Endothelial cell of umbilical vein (primary cell): ENCODE measurements around the gene METTL25. TPM values are rescaled to one million over a fixed set of nuclear protein-coding genes. Genes with fewer than 3 reads are reported as not detected.

Source experiments
- BruUV-seq: library from RNA; stranded (reverse); fragments of 400-500 nt; replicated peaks from 2 replicates; lab custom pipeline; 2021; lab: Mats Ljungman, UMichigan
- CTCF ChIA-PET: fragments of 300-600, 350-600 bp; sonication (Branson Sonifier 250); formaldehyde crosslinking; loops from one replicate; lab custom pipeline; 2021; ENCODE audit warnings: antibody characterized with exemption, inconsistent platforms; lab: Charles Lee
- POLR2A ChIA-PET: fragments of 300-600, 350-600 bp; sonication (Branson Sonifier 250); formaldehyde crosslinking; loops from one replicate; lab custom pipeline; 2021; ENCODE audit warnings: antibody characterized with exemption, inconsistent platforms; lab: Charles Lee
- DNase-seq: peaks from one replicate; pipeline ENCODE4 v3.0.0-alpha.2; 2011; ENCODE audit warnings: low read depth, low spot score
- FAIRE-seq: peaks from 2 replicates; lab custom pipeline; 2011; peaks lifted over from hg19 to GRCh38; lab: Jason Lieb, UNC
- H2AFZ ChIP-seq: 2 replicates; pipeline ENCODE4 v1.6.0; 2012; ENCODE audit warnings: low read depth, low read length, control low read depth, inconsistent platforms
- H3K27ac ChIP-seq: 2 replicates; pipeline ENCODE4 v1.5.1; 2011; ENCODE audit warnings: low read depth, mild to moderate bottlenecking, control low read depth, low read length, moderate library complexity; ENCODE audit not compliant: insufficient read depth
- H3K27me3 ChIP-seq, 2 experiments: 2 replicates each; pipeline versions ENCODE4 v1.6.0 to v1.6.1; 2011; ENCODE audit warnings: low read length in 2 of 2, mixed read lengths in 1 of 2; ENCODE audit not compliant: control insufficient read depth in 2 of 2, insufficient read depth in 2 of 2
- H3K36me3 ChIP-seq, 2 experiments: 2 replicates in 1 of 2; 3 replicates in 1 of 2; pipeline ENCODE4 v1.5.1; 2011; ENCODE audit warnings: low read length in 2 of 2, mild to moderate bottlenecking in 1 of 2, moderate library complexity in 1 of 2; ENCODE audit not compliant: control insufficient read depth in 2 of 2, insufficient read depth in 2 of 2; ENCODE audit errors: extremely low read depth in 1 of 2
- H3K4me1 ChIP-seq: 3 replicates; pipeline ENCODE4 v1.5.1; 2011; ENCODE audit warnings: mild to moderate bottlenecking, low read length; ENCODE audit not compliant: control insufficient read depth, insufficient read depth; ENCODE audit errors: extremely low read depth
- H3K4me2 ChIP-seq: 2 replicates; pipeline ENCODE4 v1.6.1; 2011; ENCODE audit warnings: low read length, control low read depth, mixed read lengths; ENCODE audit not compliant: insufficient read depth
- H3K4me3 ChIP-seq, 3 experiments: fragments of 200-600 bp in 1 of 3; sonication (generic), shearing (Covaris generic) in 1 of 3; replicated peaks in 1 of 3; 2 replicates each; pipeline ENCODE4 v1.5.1; 2011 to 2016; ENCODE audit warnings: control low read depth in 3 of 3, low read length in 3 of 3, mild to moderate bottlenecking in 2 of 3, inconsistent platforms in 1 of 3, low read depth in 1 of 3, moderate library complexity in 1 of 3; ENCODE audit not compliant: insufficient read depth in 1 of 3
- H3K79me2 ChIP-seq: 2 replicates; pipeline ENCODE4 v1.6.0; 2012; ENCODE audit warnings: low read length, inconsistent platforms; ENCODE audit not compliant: control insufficient read depth, insufficient read depth
- H3K9ac ChIP-seq: replicated peaks from 2 replicates; pipeline ENCODE3; 2011; ENCODE audit warnings: low read length, control low read depth; ENCODE audit not compliant: insufficient read depth; ENCODE audit errors: extremely low read depth
- H3K9me1 ChIP-seq: replicated peaks from 3 replicates; pipeline ENCODE4 v1.6.0; 2011; ENCODE audit warnings: mild to moderate bottlenecking, low read length; ENCODE audit not compliant: control insufficient read depth, insufficient read depth; ENCODE audit errors: extremely low read depth
- H3K9me3 ChIP-seq: replicated peaks from 2 replicates; pipeline ENCODE4 v1.5.1; 2012; ENCODE audit warnings: low read length, inconsistent platforms; ENCODE audit not compliant: control insufficient read depth, insufficient read depth
- H4K20me1 ChIP-seq: replicated peaks from 2 replicates; pipeline ENCODE3; 2011; ENCODE audit warnings: mild to moderate bottlenecking, low read length; ENCODE audit not compliant: control insufficient read depth, insufficient read depth; ENCODE audit errors: extremely low read depth
- CTCF ChIP-seq, 2 donors: IDR thresholded peaks; 1 replicate in 1 of 2; 2 replicates in 1 of 2; pipeline ENCODE4 v1.5.1; 2011; ENCODE audit warnings: low read length in 2 of 2, mild to moderate bottlenecking in 2 of 2, moderate library complexity in 2 of 2, control low read depth in 1 of 2, inconsistent platforms in 1 of 2, low read depth in 1 of 2; ENCODE audit not compliant: insufficient read depth in 1 of 2; ENCODE audit errors: extremely low read depth in 1 of 2
- EZH2 ChIP-seq: IDR thresholded peaks from 2 replicates; pipeline ENCODE4 v1.6.1; 2012; ENCODE audit warnings: borderline replicate concordance, low read depth, mild to moderate bottlenecking, moderate library complexity, low read length, inconsistent platforms; ENCODE audit not compliant: severe bottlenecking
- GATA2 ChIP-seq: IDR thresholded peaks from 2 replicates; pipeline ENCODE4 v1.7.0; 2011; ENCODE audit warnings: low read depth, mild to moderate bottlenecking, moderate library complexity, mixed read lengths, low read length; ENCODE audit not compliant: insufficient read length, insufficient read depth
- JUN ChIP-seq: IDR thresholded peaks from 2 replicates; pipeline ENCODE4 v1.6.1; 2011; ENCODE audit warnings: borderline replicate concordance, low read depth; ENCODE audit not compliant: insufficient read length, insufficient read depth
- MAX ChIP-seq: IDR thresholded peaks from 2 replicates; pipeline ENCODE4 v1.6.1; 2011; ENCODE audit not compliant: insufficient read depth, insufficient read length
- MYC ChIP-seq: IDR thresholded peaks from one replicate; pipeline ENCODE4 v1.6.1; 2011; ENCODE audit warnings: mild to moderate bottlenecking, low read depth, low read length
- POLR2A ChIP-seq: IDR thresholded peaks from 2 replicates; pipeline ENCODE4 v1.6.1; 2012; ENCODE audit warnings: low read depth, mild to moderate bottlenecking, control low read depth, low read length
- POLR2AphosphoS5 ChIP-seq: IDR thresholded peaks from 2 replicates; pipeline ENCODE4 v1.6.1; 2012; ENCODE audit warnings: low read depth, mild to moderate bottlenecking, control low read depth, low read length, moderate library complexity; ENCODE audit not compliant: insufficient read depth
- dilution Hi-C: fragments of 300-500 bp; cut with MboI; formaldehyde crosslinking; loops from one replicate; pipeline ENCODE4 v1.15.0; 2019; ENCODE audit warnings: low sequenced_read_pairs; ENCODE audit not compliant: extremely low pct_ligation_motif_present
- intact Hi-C: fragments of 100-400 bp; cut with micrococcal nuclease; formaldehyde crosslinking; loops from one replicate; pipeline ENCODE4 v1.10.0; 2022
- polyA plus RNA-seq, 4 experiments: library from polyadenylated mRNA; depleted of rRNA in 3 of 4; stranded (reverse) in 3 of 4; unstranded in 1 of 4; fragments of >200 nt; gene quantifications; 2 replicates each; pipeline versions ENCODE4 v1.2.1 to v1.2.3, GENCODE V29; 2011 to 2012; ENCODE audit warnings: missing spikeins in 1 of 4
- total RNA-seq: library from RNA; stranded (reverse); gene quantifications from 2 replicates; pipeline ENCODE4 v1.2.3, GENCODE V29; 2021

METTL25 gene
- total and polyA plus RNA-seq, 2 donors (not counting 3 experiments of a cell fraction or from before 2014, with no cell fraction given): 6.5 to 8.5 TPM

- dilution Hi-C loops (no loop called here), intact Hi-C loops (no loop called here)
- CTCF ChIA-PET: no interaction called here
Observed at GRCh38 chr12:82481954-82482353, 123.6 kb downstream of the METTL25 start.

More at GRCh38 chr12:82481954-82482353, 123.6 kb downstream of the METTL25 start:
- H3K4me3 ChIP-seq: no peak overlapping the region
- no TSS peak for BruUV-seq
- H3K4me1 ChIP-seq: peaks cover 8% of the 10 kb centered on the region
- DNase-seq (no peak), FAIRE-seq (no peak)
- TF ChIP-seq GATA2 (no peak), POLR2AphosphoS5 (no peak), JUN (no peak), MAX (no peak), POLR2A (no peak), EZH2 (no peak), CTCF (IDR thresholded peaks at IDR 0.05; ENCODE audit: extremely low read depth in 1 of 2, insufficient read depth in 1 of 2, low read depth in 1 of 2, low read length in 2 of 2) (no peak), MYC (no peak)
- H3K79me2 ChIP-seq: no peaks in the 10 kb centered on the region
- no peaks in the 10 kb centered on the region for H3K9me1 ChIP-seq
- H3K27ac ChIP-seq: no peak overlapping the region
- no peaks in the 10 kb centered on the region for H3K36me3 ChIP-seq
- H3K9me3 ChIP-seq: no peaks in the 10 kb centered on the region
- no peak overlapping the region for H3K9ac ChIP-seq
- POLR2A ChIA-PET: no interaction called here
- no peaks in the 10 kb centered on the region for H4K20me1 ChIP-seq
- H3K4me2 ChIP-seq: no peak overlapping the region
- H3K27me3 ChIP-seq: no peaks in the 10 kb centered on the region
- H2AFZ ChIP-seq: no peak overlapping the region
